Right atrium auricular region (tissue), 2 donors: ENCODE measurements around the gene DSTN. TPM values are rescaled to one million over a fixed set of nuclear protein-coding genes. Genes with fewer than 3 reads are reported as not detected.
A peak's percentile ranks its signal among the peaks of the same experiment; 100 is the strongest.

Experiments used
- DNase-seq: peaks from one replicate; pipeline ENCODE4 v3.0.0-alpha.2; 2019; ENCODE audit warnings: low spot score
- H3K27ac ChIP-seq, 2 donors: fragments of 200-600 bp; sonication (generic); 1 replicate in 1 of 2; 2 replicates in 1 of 2; pipeline ENCODE4 v1.5.1; 2016 to 2019
- H3K27me3 ChIP-seq, 2 donors: fragments of 200-600 bp; sonication (generic); one replicate each; pipeline versions ENCODE4 v1.5.1 to v1.6.0; 2017 to 2019
- H3K36me3 ChIP-seq: fragments of 200-600 bp; sonication (generic); one replicate; pipeline ENCODE4 v1.5.1; 2016
- H3K4me1 ChIP-seq, 2 donors: fragments of 200-600 bp; sonication (generic); one replicate each; pipeline versions ENCODE4 v1.5.1 to v1.6.0; 2017 to 2019
- H3K4me3 ChIP-seq, 2 donors: fragments of 200-600 bp; sonication (generic); 1 replicate in 1 of 2; 2 replicates in 1 of 2; pipeline ENCODE4 v1.5.1; 2017 to 2019; ENCODE audit warnings: mild to moderate bottlenecking in 1 of 2, moderate library complexity in 1 of 2
- H3K9me3 ChIP-seq, 2 donors: fragments of 200-600 bp; sonication (generic); one replicate each; pipeline ENCODE4 v1.5.1; 2019
- total RNA-seq, 2 donors: library from RNA; depleted of rRNA; stranded (reverse); fragments of >200 nt; gene quantifications; one replicate each; pipeline ENCODE4 v1.1.0, GENCODE V29; 2016
- TF ChIP-seq, protein P1 (sequence below), 2 donors: fragments of 200-600 bp; sonication (generic); IDR thresholded peaks; one replicate each; pipeline ENCODE4 v1.5.1; 2019; ENCODE audit warnings: antibody characterized with exemption in 2 of 2

DSTN gene
- total RNA-seq, 2 donors from 2014 or later: 585 to 760 TPM

DNA sequence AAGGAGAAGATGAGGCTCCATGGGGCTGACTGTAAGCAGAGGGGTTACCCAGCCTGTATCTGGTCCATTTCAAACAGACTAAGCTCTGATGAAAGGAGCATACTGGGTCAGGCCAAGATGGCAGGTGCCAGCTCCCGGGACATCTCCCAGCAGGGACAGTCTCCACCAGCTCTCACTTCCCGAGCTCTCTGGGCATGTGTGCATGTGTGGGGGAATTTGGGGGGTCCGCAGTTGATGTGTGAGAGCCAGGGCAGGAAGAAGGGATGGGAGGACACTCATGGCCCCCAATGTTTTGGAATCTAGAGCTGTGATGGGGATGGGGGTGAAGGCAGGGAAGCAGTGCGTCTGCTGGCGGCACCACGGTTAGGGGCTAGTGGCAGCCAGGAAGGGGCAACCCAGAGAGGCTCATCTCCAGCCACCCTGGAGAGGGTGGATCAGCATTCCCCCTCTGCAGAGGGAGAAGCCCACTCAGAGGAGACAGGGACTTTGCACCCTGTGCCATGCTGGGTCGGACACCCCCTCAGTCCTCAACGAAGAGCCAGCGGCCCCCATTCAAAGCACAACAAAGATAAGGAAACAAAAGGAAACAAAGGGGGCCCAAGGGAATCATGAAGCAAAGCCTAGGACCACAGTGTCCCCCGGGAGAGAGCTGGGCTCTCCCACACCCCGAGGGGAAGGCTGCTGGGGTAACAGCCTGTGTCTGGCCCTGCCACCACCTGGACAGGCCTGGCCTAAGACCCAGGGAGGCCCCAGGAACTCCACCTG is 52.4 kb downstream of the DSTN start:
- no peak for DNase-seq
- Histone ChIP-seq H3K9me3 (no peaks in the 10 kb centered on the region), H3K27me3 (no peaks in the 10 kb centered on the region), H3K4me1 (peaks cover 0 to 3% of the 10 kb centered on the region in 2 donors), H3K4me3 (no peak overlapping the region), H3K36me3 (peaks cover 94% of the 10 kb centered on the region), H3K27ac (no peak overlapping the region)
- TF ChIP-seq, protein P1, sequence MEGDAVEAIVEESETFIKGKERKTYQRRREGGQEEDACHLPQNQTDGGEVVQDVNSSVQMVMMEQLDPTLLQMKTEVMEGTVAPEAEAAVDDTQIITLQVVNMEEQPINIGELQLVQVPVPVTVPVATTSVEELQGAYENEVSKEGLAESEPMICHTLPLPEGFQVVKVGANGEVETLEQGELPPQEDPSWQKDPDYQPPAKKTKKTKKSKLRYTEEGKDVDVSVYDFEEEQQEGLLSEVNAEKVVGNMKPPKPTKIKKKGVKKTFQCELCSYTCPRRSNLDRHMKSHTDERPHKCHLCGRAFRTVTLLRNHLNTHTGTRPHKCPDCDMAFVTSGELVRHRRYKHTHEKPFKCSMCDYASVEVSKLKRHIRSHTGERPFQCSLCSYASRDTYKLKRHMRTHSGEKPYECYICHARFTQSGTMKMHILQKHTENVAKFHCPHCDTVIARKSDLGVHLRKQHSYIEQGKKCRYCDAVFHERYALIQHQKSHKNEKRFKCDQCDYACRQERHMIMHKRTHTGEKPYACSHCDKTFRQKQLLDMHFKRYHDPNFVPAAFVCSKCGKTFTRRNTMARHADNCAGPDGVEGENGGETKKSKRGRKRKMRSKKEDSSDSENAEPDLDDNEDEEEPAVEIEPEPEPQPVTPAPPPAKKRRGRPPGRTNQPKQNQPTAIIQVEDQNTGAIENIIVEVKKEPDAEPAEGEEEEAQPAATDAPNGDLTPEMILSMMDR (IDR thresholded peaks at IDR 0.05): no peak

DNA sequence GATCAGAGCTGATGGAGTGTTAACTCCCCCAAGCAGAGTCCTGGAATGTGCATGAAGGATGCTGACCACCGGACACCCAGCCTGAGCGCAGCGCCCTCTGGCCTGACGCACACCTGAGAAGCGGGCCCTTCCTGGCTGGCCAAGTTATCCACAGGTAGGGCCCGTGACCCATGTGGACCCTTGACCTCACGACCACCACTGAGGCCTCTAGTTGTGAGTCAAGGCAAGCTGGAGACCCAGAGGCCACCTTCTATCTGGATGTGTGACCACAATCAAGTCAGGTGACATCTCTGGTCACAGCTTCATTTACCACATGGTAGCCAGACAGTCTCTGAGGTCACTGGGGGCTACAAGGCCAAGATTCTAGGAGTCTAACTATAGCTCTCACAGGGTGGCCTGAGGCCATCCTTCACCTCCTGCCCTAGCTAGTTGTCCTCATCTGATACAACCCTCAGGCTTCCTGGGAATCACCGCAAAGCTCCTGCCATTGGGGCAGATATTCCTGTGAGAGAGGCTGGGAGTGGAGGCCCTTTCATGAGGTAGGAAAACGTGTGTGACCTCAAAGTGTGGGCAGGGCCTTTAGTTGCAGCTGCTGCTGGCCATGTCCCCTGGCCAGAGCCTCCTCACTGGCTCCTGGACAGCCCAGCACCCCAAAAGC is 53.1 kb downstream of the DSTN start:
- H3K4me3 ChIP-seq: no peak overlapping the region
- no peak overlapping the region for H3K27ac ChIP-seq
- no peaks in the 10 kb centered on the region for H3K4me1 ChIP-seq
- TF ChIP-seq, protein P1 (IDR thresholded peaks at IDR 0.05): no peak
- DNase-seq: no peak
- peaks cover 96% of the 10 kb centered on the region for H3K36me3 ChIP-seq
- no peaks in the 10 kb centered on the region for H3K9me3 ChIP-seq
- no peaks in the 10 kb centered on the region for H3K27me3 ChIP-seq

DNA sequence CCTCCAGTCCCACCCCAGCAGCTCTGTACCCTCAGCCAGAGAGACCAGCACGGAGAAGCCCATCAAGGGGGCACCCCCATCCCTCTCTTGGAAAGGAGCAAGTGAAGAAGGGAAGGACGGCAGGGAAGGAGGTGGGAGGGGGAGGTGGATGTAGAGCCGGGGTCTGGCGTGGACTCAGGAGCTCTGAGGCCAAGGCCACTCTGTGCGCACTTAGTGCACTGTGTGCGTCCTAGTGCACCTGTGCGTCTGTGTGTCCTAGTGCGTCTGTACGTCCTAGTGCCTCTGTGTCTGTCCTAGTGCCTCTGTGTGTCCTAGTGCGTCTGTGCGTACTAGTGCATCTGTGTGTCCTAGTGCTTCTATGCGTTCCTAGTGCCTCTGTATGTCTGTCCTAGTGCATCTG is 54.2 kb downstream of the DSTN start:
- no peak for DNase-seq
- no peaks in the 10 kb centered on the region for H3K4me1 ChIP-seq
- H3K27ac ChIP-seq: no peak overlapping the region
- TF ChIP-seq, protein P1 (IDR thresholded peaks at IDR 0.05): no peak
- no peaks in the 10 kb centered on the region for H3K9me3 ChIP-seq
- H3K27me3 ChIP-seq: no peaks in the 10 kb centered on the region
- H3K36me3 ChIP-seq: peaks cover 95% of the 10 kb centered on the region
- H3K4me3 ChIP-seq: no peak overlapping the region

DNA sequence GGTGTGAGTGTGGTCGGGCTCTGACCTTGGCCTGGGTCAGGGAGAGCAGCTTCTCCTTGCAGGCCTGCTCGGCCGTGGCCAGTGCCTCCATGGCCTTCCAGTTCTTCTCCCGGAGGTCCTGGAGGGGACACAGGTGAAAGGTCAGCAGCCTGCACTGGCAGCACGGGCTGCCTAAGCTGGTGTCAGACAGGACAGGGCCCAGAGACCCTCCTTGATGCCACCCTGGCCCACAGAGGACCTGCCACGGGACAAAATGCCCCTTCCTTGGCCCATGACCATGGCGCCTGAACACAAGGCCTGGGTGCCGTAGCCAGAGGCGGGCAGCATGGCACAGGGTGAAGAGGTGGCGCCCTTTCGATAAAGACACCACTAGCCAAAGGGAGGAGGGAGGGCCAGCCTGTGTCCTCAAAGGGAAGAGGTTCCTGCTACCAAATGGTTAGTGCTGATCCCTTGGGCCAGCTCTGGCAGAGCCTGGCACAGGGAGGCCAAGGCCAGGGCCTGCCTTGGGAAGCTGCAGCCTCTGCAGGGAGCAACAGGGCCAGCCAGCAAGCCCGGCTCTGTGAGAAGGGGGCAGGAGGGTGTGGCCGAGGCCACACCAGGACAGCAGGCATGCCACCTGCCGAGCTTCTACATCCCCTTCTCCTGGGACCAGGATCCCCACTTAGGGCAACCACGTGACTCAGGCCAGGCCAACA is 54.8 kb downstream of the DSTN start:
- H3K4me1 ChIP-seq: no peaks in the 10 kb centered on the region
- peaks cover 95% of the 10 kb centered on the region for H3K36me3 ChIP-seq
- DNase-seq: no peak
- H3K4me3 ChIP-seq: no peak overlapping the region
- H3K27me3 ChIP-seq: no peaks in the 10 kb centered on the region
- no peaks in the 10 kb centered on the region for H3K9me3 ChIP-seq
- TF ChIP-seq, protein P1 (IDR thresholded peaks at IDR 0.05): no peak
- no peak overlapping the region for H3K27ac ChIP-seq

DNA sequence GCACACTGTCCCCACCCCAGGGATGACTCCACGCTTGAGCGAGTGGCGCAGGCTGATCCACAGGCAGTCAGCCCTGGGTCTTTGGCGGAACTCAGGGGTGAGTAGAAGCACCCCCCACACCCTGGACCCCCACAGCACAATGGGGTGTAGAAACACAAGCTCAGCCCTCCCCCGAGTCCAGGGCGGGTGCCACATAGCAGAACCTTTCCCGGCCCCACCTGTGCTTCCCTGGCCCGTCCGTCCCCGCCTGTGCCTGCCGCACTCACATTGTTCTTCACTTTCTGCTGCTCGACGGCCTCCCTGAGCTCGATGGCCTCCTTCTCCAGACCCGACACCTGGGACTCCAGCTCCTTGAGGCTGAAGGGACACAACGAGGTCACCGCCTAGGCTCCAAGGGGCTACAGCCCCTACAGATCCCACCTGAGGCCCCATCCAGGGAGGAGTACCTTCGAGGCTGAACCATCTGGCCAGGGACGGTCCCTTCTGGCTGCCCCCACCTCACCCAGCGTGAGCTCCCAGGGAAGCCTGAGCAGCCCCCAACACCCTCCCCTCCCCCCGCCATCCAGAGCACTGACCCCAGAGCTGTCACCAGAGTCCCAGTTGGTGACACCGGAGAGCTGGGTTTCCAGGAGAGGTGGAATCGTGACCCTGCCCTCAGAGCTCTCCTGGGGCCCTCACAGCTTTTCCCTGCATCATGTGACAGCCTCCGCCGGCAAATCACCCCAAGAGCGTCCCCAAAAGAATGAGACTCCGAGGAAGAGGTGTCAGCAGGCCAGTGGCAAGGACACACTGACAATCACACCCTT is 55.6 kb downstream of the DSTN start:
- Histone ChIP-seq H3K4me1 (no peaks in the 10 kb centered on the region), H3K4me3 (no peak overlapping the region), H3K27me3 (no peaks in the 10 kb centered on the region), H3K9me3 (no peaks in the 10 kb centered on the region), H3K36me3 (peaks cover 95% of the 10 kb centered on the region), H3K27ac (peak overlapping the region; percentile 33 to 51)
- no peak for DNase-seq
- TF ChIP-seq, protein P1 (IDR thresholded peaks at IDR 0.05): no peak
